Cardiac muscle cell (in vitro differentiated cells and primary cell): ENCODE measurements around the gene DPP9. TPM values are rescaled to one million over a fixed set of nuclear protein-coding genes. Genes with fewer than 3 reads are reported as not detected.

Experiments used
- DNase-seq, 2 donors: peaks; one replicate each; pipeline versions ENCODE4 v3.0.0 to v3.0.0-alpha.2; 2010 to 2017; ENCODE audit warnings: low read depth in 1 of 2, low spot score in 1 of 2
- H3K27ac ChIP-seq: fragments of 200-600 bp; sonication (generic); 2 replicates; pipeline ENCODE4 v1.5.1; 2016
- H3K27me3 ChIP-seq: fragments of 200-600 bp; sonication (generic); 2 replicates; pipeline ENCODE4 v1.6.0; 2016; ENCODE audit warnings: control low read depth
- H3K36me3 ChIP-seq: fragments of 200-600 bp; sonication (generic); 2 replicates; pipeline ENCODE4 v1.5.1; 2016; ENCODE audit warnings: control low read depth
- H3K4me1 ChIP-seq: fragments of 200-600 bp; sonication (generic); 2 replicates; pipeline ENCODE4 v1.8.1; 2017; ENCODE audit warnings: low read depth, mild to moderate bottlenecking, mixed run types
- H3K4me3 ChIP-seq: fragments of 200-600 bp; sonication (generic); 2 replicates; pipeline ENCODE4 v1.5.1; 2016; ENCODE audit warnings: mild to moderate bottlenecking
- H3K9me3 ChIP-seq: fragments of 200-600 bp; sonication (generic); 2 replicates; pipeline ENCODE4 v1.5.1; 2017; ENCODE audit warnings: low read depth, mild to moderate bottlenecking, control low read depth
- CTCF ChIP-seq: IDR thresholded peaks from 2 replicates; pipeline ENCODE4 v1.5.1; 2012; ENCODE audit warnings: low read depth, mild to moderate bottlenecking, low read length
- polyA plus RNA-seq: library from polyadenylated mRNA; unstranded; fragments of >200 nt; fragmentation: Nextera tagmentation; extraction: Ambion mirVana; gene quantifications from 2 replicates; pipeline ENCODE4 v1.2.1, GENCODE V29; 2016
- total RNA-seq: library from RNA; depleted of rRNA; stranded (reverse); fragments of >200 nt; gene quantifications from 2 replicates; pipeline ENCODE4 v1.2.3, GENCODE V29; 2016

The DPP9 gene
- total and polyA plus RNA-seq, 2 experiments from 2014 or later = 25.4 to 50.4 TPM

- Histone ChIP-seq H3K4me3 (no peak overlapping the region), H3K27me3 (no peaks in the 10 kb centered on the region), H3K27ac (no peak overlapping the region), H3K9me3 (no peaks in the 10 kb centered on the region), H3K36me3 (peaks cover 20% of the 10 kb centered on the region), H3K4me1 (no peaks in the 10 kb centered on the region)
- no peak for TF ChIP-seq CTCF
- DNase-seq = no peak
Measured at GRCh38 chr19:4689403-4689802, 34.2 kb downstream of the DPP9 start.

DNA sequence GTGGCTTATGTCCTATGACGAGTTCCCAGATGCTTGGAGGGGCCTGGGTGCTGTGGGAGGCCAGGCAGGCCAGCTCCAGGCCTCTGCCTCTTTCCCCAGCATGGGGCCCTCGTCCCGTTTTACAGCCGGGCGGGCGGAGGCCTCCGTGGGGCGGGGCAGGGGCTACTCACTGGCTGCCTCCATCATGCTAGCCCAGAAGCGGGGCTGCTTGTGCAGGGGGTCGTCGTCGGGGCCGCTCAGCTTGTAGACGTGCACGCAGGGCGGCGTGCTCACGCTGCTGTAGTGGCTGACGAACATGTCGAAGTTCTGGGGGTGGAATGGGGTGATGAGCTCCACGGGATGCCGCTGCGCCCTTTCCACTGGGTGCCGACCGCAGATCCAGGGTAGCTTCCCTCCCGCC is 35.1 kb downstream of the DPP9 start:
- no peaks in the 10 kb centered on the region for H3K27me3 ChIP-seq
- TF ChIP-seq CTCF = no peak
- H3K9me3 ChIP-seq = no peaks in the 10 kb centered on the region
- no peak overlapping the region for H3K27ac ChIP-seq
- peaks cover 12% of the 10 kb centered on the region for H3K36me3 ChIP-seq
- no peak overlapping the region for H3K4me3 ChIP-seq
- no peak for DNase-seq
- no peaks in the 10 kb centered on the region for H3K4me1 ChIP-seq

DNA sequence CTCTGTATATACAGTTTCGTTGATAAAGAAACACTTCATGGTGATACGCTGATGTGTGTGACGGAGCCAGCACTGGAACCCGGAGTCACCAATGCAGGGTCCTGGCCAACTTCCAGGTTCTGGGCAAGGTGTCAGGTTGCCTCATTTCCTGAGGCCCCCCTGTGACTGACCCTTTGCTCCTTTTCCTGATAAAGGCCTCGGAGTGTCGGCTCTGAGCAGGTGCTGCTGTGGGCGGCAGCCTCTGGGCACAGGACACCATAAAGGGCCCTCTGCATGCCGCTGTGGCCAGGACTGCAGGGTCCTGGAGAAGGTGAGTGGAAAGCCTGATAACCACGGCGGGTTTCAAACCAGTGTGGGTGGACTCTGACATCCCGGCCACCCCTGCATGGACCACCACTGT is 36.2 kb downstream of the DPP9 start:
- TF ChIP-seq CTCF = no peak
- H3K36me3 ChIP-seq = peaks cover 7% of the 10 kb centered on the region
- H3K4me1 ChIP-seq = no peaks in the 10 kb centered on the region
- peak in 1 of 2 donors; percentile 61 for DNase-seq
- H3K9me3 ChIP-seq = no peaks in the 10 kb centered on the region
- no peak overlapping the region for H3K4me3 ChIP-seq
- no peaks in the 10 kb centered on the region for H3K27me3 ChIP-seq
- H3K27ac ChIP-seq = peak overlapping the region; percentile 86

GRCh38 chr19:4686700-4687099 is 36.9 kb downstream of the DPP9 start:
- Histone ChIP-seq H3K9me3 (no peaks in the 10 kb centered on the region), H3K36me3 (peaks cover 7% of the 10 kb centered on the region), H3K27ac (peak overlapping the region; percentile 86), H3K4me1 (no peaks in the 10 kb centered on the region), H3K4me3 (no peak overlapping the region), H3K27me3 (no peaks in the 10 kb centered on the region)
- no peak for TF ChIP-seq CTCF
- no peak for DNase-seq

DNA sequence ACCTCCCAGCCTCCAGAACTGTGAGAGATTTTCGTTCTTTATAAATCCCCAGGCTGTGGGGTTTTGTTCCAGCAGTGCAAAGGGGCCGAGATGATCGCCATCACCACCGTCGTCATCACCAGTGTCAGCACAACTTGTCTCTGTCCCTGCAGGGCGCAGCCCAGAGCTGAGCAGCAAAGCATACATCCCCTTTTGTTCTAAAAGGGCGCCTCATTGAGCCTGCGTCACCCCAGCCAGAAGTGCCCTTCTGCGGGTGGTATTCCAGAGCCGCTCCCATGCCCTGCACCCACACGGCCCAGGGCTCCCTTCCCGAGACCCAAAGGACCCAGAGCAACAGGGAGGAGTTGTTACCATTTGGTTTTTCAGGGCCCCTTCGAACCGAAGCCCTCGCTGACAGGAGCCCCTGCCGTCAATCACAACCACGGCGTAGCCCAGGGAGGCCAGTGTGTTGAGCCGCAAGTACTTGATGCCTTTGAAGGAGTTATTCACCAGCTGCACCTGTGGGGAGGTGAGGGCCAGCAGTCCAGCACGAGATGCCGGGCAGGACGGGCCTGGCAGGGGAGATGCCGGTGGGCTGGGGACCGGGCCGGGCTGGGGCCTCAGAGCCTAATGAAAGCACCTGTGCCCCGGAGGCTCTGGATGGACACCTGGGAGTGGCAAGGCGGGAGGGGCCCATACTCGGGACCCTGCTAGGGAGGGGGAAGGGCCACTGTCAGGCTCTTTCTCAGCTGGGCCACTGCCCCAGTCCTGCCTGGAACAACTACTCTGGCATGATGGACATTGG is 39.1 kb downstream of the DPP9 start:
- no peak overlapping the region for H3K27ac ChIP-seq
- H3K9me3 ChIP-seq = no peaks in the 10 kb centered on the region
- no peaks in the 10 kb centered on the region for H3K4me1 ChIP-seq
- peaks cover 3% of the 10 kb centered on the region for H3K36me3 ChIP-seq
- no peak for TF ChIP-seq CTCF
- no peak overlapping the region for H3K4me3 ChIP-seq
- no peaks in the 10 kb centered on the region for H3K27me3 ChIP-seq
- DNase-seq = no peak
